Pons (tissue), 1 donor: ENCODE measurements around the gene APCDD1L.
"Not testable (repeated sequence)": the region's sequence is repeated elsewhere in the genome, so short reads cannot be mapped to it uniquely, and the experiment has no call there.

Source experiments
- DNase-seq: peaks from one replicate; pipeline ENCODE4 v3.0.0-alpha.2; 2016; ENCODE audit warnings: low spot score

APCDD1L gene

DNA sequence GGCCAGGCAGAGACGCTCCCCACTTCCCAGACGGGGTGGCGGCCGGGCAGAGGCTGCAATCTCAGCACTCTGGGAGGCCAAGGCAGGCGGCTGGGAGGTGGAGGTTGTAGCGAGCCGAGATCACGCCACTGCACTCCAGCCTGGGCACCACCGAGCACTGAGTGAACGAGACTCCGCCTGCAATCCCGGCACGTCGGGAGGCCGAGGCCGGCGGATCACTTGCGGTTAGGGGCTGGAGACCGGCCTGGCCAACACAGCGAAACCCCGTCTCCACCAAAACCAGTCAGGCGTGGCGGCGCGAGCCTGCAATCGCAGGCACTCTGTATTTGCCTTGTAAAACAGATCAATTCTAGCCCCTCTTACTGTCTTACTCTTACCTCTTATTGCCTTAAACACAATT, 100.4 kb downstream of the APCDD1L start:
- DNase-seq, result not testable (repeated sequence)

GRCh38 chr20:58414216-58414615, 101.0 kb downstream of the APCDD1L start:
- DNase-seq, result not testable (repeated sequence)
